Measurements from ENCODE around the gene SMIM10L2A.
"Not testable (repeated sequence)": the region's sequence is repeated elsewhere in the genome, so short reads cannot be mapped to it uniquely, and the experiment has no call there.

The SMIM10L2A gene

GRCh38 chrX:135454816-135455215, 33.1 kb downstream of the SMIM10L2A start:
- Histone ChIP-seq H3K4me3 (ENCODE audit: low read length) (no peak overlapping the region), H3K4me1 (ENCODE audit: control insufficient read depth, insufficient read depth, low read length) (no peaks in the 10 kb centered on the region; the same call in 1 of the 2 replicates), H3K27me3 (ENCODE audit: control insufficient read depth, insufficient read depth, low read length) (no peaks in the 10 kb centered on the region), H3K9me3 (ENCODE audit: control insufficient read depth, insufficient read depth, low read length) (no peaks in the 10 kb centered on the region), H3K27ac (ENCODE audit: low read length) (no peak overlapping the region), H3K36me3 (ENCODE audit: control insufficient read depth, insufficient read depth, low read length) (no peaks in the 10 kb centered on the region)
- whole genome bisulfite sequencing (ENCODE audit: insufficient coverage, insufficient read length): no CpG with 5 or more reads among the region's 4 CpGs
- no peak for DNase-seq (ENCODE audit: low read depth, low spot score)

DNA sequence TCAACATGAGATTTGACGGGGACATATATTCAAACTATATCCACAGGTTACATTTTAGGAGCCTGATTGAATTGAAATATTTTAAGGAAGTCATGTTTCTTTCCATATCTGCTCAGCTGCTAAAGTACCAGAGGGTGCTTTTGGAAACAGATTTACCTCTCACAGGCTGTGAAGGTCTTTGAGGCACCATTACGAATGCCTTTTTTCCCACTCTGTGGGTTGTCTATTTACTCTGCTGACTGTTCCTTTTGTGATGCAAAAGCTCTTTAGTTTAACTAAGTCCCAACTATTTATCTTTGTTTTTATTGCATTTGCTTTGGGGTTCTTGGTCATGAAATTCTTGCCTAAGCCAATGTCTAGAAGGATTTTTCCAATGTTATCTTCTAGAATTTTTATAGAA, 40.0 kb downstream of the SMIM10L2A start:
- not testable (repeated sequence) for H3K4me3 ChIP-seq (ENCODE audit: low read length); H3K4me1 ChIP-seq (ENCODE audit: control insufficient read depth, insufficient read depth, low read length); H3K27me3 ChIP-seq (ENCODE audit: control insufficient read depth, insufficient read depth, low read length); H3K36me3 ChIP-seq (ENCODE audit: control insufficient read depth, insufficient read depth, low read length); H3K27ac ChIP-seq (ENCODE audit: low read length); DNase-seq (ENCODE audit: low read depth, low spot score); H3K9me3 ChIP-seq (ENCODE audit: control insufficient read depth, insufficient read depth, low read length)
- no CpG with 5 or more reads among the region's 2 CpGs for WGBS (ENCODE audit: insufficient coverage, insufficient read length)

- Histone ChIP-seq H3K9me3 (ENCODE audit: control insufficient read depth, insufficient read depth, low read length) (no peaks in the 10 kb centered on the region), H3K4me3 (ENCODE audit: low read length) (no peak overlapping the region), H3K27me3 (ENCODE audit: control insufficient read depth, insufficient read depth, low read length) (no peaks in the 10 kb centered on the region), H3K27ac (ENCODE audit: low read length) (no peak overlapping the region), H3K36me3 (ENCODE audit: control insufficient read depth, insufficient read depth, low read length) (no peaks in the 10 kb centered on the region), H3K4me1 (ENCODE audit: control insufficient read depth, insufficient read depth, low read length) (no peaks in the 10 kb centered on the region)
- no CpG with 5 or more reads among the region's 2 CpGs for WGBS (ENCODE audit: insufficient coverage, insufficient read length)
- DNase-seq (ENCODE audit: low read depth, low spot score): no peak
These were observed 42.2 kb downstream of the SMIM10L2A start for GRCh38 chrX:135463937-135464336.

- no peaks in the 10 kb centered on the region for H3K27me3 ChIP-seq (ENCODE audit: control insufficient read depth, insufficient read depth, low read length)
- WGBS (ENCODE audit: insufficient coverage, insufficient read length): no CpG with 5 or more reads among the region's 3 CpGs
- no peak overlapping the region for H3K27ac ChIP-seq (ENCODE audit: low read length)
- no peaks in the 10 kb centered on the region for H3K9me3 ChIP-seq (ENCODE audit: control insufficient read depth, insufficient read depth, low read length)
- H3K4me1 ChIP-seq (ENCODE audit: control insufficient read depth, insufficient read depth, low read length): no peaks in the 10 kb centered on the region
- DNase-seq (ENCODE audit: low read depth, low spot score): no peak
- no peak overlapping the region for H3K4me3 ChIP-seq (ENCODE audit: low read length)
- H3K36me3 ChIP-seq (ENCODE audit: control insufficient read depth, insufficient read depth, low read length): no peaks in the 10 kb centered on the region
These were observed 54.6 kb downstream of the SMIM10L2A start for GRCh38 chrX:135476378-135476777.

GRCh38 chrX:135477576-135477975, 55.8 kb downstream of the SMIM10L2A start:
- no peak for DNase-seq (ENCODE audit: low read depth, low spot score)
- no peaks in the 10 kb centered on the region for H3K4me1 ChIP-seq (ENCODE audit: control insufficient read depth, insufficient read depth, low read length)
- no peak overlapping the region for H3K27ac ChIP-seq (ENCODE audit: low read length)
- no peak overlapping the region for H3K4me3 ChIP-seq (ENCODE audit: low read length)
- H3K9me3 ChIP-seq (ENCODE audit: control insufficient read depth, insufficient read depth, low read length): no peaks in the 10 kb centered on the region
- H3K27me3 ChIP-seq (ENCODE audit: control insufficient read depth, insufficient read depth, low read length): no peaks in the 10 kb centered on the region
- no CpG with 5 or more reads among the region's 3 CpGs for WGBS (ENCODE audit: insufficient coverage, insufficient read length)
- no peaks in the 10 kb centered on the region for H3K36me3 ChIP-seq (ENCODE audit: control insufficient read depth, insufficient read depth, low read length)
